SK-N-SH (cell line): ENCODE results near the gene PACSIN2.
"Not testable (repeated sequence)": the region's sequence is repeated elsewhere in the genome, so short reads cannot be mapped to it uniquely, and the experiment has no call there.

Experiments
- CTCF ChIP-seq: fragments of 200-600 bp; sonication (generic); IDR thresholded peaks from 2 replicates; pipeline ENCODE4 v1.6.1; 2017; ENCODE audit warnings: antibody characterized with exemption, mild to moderate bottlenecking, moderate library complexity
- EP300 ChIP-seq, 2 experiments: IDR thresholded peaks; 2 replicates each; pipeline versions ENCODE4 v1.4.0 to v1.6.1; 2012; ENCODE audit warnings: borderline replicate concordance in 1 of 2, low read depth in 1 of 2, low read length in 1 of 2
- FOXJ3 ChIP-seq: sonication (generic); formaldehyde crosslinking; IDR thresholded peaks from 2 replicates; pipeline ENCODE4 v1.5.1; 2020; ENCODE audit warnings: mild to moderate bottlenecking, missing genetic modification reagents
- TAF1 ChIP-seq: IDR thresholded peaks from 2 replicates; pipeline ENCODE4 v1.6.1; 2012; ENCODE audit warnings: low read depth, mild to moderate bottlenecking, low read length, moderate library complexity, borderline replicate concordance
- TF ChIP-seq, protein P1 (sequence below): IDR thresholded peaks from 2 replicates; pipeline ENCODE4 v1.4.0; 2012; ENCODE audit warnings: low read depth, borderline replicate concordance

GRCh38 chr22:42925031-42925430 lies 89.9 kb downstream of the PACSIN2 start:
- not testable (repeated sequence) for TF ChIP-seq CTCF; FOXJ3 (CRISPR knock-in tag); EP300 (IDR thresholded peaks at IDR 0.05; ENCODE audit: borderline replicate concordance in 1 of 2, low read depth in 1 of 2, low read length in 1 of 2); TAF1
- TF ChIP-seq, protein P1, sequence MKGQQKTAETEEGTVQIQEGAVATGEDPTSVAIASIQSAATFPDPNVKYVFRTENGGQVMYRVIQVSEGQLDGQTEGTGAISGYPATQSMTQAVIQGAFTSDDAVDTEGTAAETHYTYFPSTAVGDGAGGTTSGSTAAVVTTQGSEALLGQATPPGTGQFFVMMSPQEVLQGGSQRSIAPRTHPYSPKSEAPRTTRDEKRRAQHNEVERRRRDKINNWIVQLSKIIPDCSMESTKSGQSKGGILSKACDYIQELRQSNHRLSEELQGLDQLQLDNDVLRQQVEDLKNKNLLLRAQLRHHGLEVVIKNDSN, result not testable (repeated sequence)
